HG03342 (cell line): ENCODE data around the gene LIMK2.
"Not testable (repeated sequence)": the region's sequence is repeated elsewhere in the genome, so short reads cannot be mapped to it uniquely, and the experiment has no call there.

Experiments used
- ATAC-seq: cut with Tn5 transposase; IDR thresholded peaks from one replicate; pipeline ENCODE4 v1.9.1; 2021; ENCODE audit warnings: mild to moderate bottlenecking, moderate library complexity; ENCODE audit not compliant: unreplicated experiment

LIMK2 gene

DNA sequence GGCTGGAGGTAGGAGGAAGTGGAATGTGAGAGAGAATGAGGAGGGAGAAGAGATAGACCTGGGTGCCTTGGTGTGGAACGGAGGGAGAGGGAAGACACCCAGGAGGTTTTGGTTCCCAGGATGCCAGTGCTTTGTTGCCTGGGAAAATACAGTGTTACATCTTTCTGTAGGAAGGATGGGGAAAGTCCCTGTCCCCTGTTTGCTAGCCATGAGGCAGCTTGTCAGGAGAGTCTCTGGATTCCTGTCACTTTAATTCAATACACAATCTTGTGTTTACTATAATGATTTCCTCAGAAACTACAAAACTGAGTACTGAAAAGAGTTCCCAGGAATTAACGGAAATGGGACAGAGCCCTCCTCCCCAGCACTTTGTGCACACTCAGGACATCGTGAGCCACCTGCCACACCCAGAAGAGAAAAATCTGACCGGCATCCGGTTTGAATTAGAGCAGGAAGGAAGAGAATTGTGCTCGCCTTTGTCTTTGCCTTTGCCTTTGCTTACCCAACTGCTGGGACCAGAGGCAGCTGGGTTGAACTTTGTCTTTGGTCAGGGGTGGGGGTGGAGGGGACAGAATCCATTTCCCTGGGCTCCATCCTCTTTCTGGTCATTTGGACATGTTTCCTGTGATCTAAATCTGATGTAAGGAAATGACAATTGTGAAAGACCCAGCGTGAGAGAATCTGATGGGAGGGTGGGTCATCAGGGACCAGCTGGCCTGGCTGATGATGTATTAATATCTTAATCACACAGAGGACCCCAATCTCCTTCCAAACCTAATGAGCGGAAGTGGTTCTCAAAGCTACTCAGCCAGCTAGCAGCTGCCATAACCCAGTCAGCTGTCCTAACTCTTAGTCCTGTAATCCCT is 1.3 kb upstream of the LIMK2 start:
- ATAC-seq: no peak

DNA sequence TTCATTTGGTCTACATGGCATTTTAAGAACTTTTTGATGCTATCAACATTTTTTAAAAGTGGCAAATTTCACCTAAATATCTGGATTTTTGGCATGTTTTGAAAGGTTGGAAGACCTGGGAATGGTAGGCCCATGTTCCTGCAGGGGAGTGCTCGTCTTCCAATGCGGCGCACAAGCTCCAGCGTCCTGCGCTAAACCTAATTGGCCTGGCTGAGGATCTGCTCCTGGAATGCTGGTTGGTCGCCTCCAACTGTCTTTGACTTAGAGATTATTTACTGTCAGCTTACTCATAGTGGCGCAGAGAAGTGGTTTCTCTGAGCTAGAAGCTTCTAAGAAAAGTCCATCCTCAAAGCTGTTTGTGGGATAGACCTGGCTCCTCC is 626 bp upstream of the LIMK2 start:
- no peak for ATAC-seq

GRCh38 chr22:31212783-31213629 is 908 bp downstream of the LIMK2 start:
- no peak for ATAC-seq

DNA sequence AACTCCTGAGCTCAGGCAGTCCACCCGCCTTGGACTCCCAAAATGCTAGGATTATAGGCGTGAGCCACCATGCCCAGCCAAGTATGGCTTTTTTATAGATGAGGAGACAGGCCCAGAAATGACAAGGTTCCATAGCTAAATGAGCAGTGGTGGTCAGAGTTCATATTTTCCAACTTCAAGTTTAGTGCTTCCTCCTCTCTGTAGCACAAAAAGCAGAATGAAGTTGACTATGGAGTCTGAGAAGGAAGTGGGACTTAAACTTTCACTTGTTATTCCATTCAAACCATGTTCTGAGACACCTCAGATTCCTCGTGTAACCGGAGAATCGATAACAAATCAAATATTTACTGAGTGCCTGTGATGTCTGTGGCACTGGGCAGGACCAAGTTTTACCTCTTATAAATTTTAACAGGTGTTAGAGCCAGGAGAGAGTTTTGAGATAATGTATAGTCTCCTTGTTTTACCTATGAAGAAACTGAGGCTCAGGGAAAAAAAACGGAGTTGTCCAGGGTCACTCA is 3.0 kb downstream of the LIMK2 start:
- ATAC-seq: no peak

DNA sequence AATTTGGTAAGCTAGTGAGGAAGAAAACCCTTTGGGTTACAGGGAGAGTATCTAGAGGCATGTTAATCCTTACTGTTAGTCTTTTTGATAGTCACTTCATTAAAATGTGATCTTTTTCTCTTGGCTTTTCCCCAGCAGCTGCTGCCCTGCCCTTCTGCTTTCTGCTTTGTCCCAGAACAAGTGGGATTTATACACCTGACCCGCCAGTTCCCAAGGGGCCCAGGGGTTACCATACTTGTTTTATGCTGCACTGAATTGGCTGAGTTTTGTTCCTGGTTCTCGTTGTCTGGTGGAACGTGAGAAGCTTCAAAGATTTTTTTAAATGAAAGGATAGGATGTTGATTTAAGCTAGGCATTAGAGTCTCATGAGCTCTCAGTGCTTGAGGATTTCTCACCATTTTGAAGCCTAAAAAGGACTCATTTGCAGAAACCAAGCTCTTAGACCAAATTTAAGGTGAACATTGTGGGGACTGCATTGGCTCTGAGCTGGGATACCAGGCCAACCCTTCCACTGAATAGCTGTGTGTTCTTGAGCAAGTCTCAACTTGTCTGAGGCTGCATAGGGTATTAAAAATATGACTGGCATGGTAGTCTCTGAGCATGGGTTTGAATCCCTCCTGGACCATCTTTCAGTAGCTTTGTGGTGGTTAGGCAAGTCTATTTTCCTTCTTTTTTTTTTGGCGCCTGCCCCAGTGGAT is 6.6 kb downstream of the LIMK2 start:
- ATAC-seq: no peak

- no peak for ATAC-seq
These were observed 9.0 kb downstream of the LIMK2 start for GRCh38 chr22:31221084-31221483.

DNA sequence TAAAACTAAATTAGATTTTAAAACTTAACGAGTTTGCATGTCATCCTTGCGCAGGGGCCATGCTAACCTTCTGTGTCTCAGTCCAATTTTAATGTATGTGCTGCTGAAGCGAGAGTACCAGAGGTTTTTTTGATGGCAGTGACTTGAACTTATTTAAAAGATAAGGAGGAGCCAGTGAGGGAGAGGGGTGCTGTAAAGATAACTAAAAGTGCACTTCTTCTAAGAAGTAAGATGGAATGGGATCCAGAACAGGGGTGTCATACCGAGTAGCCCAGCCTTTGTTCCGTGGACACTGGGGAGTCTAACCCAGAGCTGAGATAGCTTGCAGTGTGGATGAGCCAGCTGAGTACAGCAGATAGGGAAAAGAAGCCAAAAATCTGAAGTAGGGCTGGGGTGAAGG is 10.6 kb downstream of the LIMK2 start:
- ATAC-seq: no peak

- no peak for ATAC-seq
These were observed 11.7 kb downstream of the LIMK2 start for GRCh38 chr22:31223786-31224191.

DNA sequence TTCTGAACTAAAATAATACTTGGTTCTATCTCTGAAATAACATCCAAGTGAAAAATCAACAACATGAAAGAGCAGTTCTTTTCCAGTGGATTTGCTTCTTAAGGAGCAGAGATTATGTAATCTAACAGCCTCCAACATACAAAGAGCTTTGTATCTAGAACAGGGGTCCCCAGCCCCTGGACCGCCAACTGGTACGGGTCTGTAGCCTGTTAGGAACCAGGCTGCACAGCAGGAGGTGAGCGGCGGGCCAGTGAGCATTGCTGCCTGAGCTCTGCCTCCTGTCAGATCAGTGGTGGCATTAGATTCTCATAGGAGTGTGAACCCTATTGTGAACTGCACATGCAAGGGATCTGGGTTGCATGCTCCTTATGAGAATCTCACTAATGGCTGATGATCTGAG is 12.6 kb downstream of the LIMK2 start:
- ATAC-seq: not testable (repeated sequence)

- ATAC-seq: no peak
These were observed 15.1 kb downstream of the LIMK2 start for GRCh38 chr22:31227186-31227585.

GRCh38 chr22:31229402-31230079 is 17.4 kb downstream of the LIMK2 start:
- ATAC-seq: no peak

DNA sequence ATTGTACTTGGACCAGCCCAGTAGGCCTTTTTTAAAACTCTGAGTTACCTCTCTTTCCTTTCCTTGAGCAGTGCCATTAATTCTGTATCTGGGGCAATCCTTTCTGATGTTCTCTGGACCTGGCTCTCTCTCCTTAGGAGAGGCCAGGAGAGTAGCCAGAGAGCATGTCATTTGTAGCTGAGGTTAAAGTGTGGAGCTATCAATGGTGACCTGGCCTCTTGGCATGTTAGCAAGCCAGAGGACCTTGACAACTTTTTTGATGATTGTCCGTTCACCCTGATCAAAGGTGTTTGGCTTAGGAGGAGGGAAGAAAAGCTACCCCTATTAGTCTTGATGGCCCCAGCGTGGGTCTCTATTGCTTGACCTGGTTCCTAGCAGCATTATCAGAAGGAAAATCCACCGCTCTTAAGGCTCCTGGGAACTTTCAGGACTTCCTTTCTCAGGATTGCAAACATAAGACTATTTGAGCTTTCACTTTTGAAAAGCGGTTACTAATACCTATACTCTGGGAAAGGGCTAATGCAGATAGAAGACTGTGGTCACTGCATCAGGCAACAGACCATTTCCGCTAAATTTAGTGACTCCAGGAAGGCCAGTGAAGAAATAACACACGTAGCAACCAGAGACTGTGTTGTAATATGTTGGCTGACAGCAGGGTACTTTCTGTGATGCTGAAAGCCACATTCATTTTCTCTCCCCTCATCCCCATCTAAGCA is 18.2 kb downstream of the LIMK2 start:
- no peak for ATAC-seq

DNA sequence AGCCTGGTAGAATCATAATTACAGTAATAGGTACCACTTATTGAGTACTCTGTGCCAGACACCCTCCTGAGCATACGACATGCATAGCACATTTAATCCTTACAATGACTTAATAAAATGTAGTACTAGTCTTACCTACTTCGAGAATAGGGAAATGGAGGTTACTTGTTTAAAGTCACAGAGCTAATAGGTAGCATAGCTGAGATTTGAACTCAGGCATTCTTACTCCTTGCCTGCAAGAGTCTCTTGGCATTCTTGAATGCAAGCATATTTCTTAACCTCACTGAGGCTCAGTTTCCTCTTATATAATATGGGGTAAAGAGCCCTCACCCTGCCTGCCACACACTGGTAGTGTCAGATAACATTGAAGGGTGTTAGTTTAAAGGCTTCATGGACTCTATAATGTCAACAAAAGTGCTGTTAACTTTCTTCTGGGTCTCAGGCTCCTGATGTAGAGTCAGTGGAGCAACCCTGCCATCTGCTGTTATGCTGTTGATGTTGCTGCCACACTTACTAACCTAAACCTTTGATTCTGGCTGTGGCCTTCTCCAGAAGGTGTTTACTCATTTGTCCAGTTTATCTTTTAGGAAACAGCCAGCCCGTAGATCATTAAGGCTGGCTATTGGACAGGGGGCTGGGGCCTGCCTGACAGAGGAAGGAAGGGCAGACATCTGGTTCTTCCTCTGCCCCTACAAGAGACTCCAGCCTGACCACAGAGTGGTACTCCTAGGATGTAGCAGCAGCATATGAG is 18.9 kb downstream of the LIMK2 start:
- no peak for ATAC-seq

- no peak for ATAC-seq
These were observed 20.9 kb downstream of the LIMK2 start for GRCh38 chr22:31233001-31233400.

DNA sequence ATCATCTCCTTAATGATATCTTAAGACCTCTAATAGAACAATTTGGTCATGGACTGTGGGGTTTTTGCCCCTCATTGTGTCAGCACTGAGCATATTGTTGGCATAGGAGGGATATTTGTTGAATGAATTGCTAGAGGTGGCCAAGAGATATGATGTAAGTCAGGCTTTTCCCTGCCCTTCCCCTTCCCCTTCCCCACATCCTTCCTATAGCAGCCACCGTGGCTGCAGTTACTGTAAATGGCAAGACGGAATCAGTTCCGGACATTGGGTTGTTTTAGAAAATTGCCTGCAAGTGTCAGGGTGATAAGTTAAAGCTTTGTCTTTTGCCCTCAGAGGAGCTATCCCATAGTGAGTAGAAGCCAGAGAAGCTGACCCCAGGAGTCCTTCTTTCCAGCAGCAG is 23.0 kb downstream of the LIMK2 start:
- ATAC-seq: no peak

DNA sequence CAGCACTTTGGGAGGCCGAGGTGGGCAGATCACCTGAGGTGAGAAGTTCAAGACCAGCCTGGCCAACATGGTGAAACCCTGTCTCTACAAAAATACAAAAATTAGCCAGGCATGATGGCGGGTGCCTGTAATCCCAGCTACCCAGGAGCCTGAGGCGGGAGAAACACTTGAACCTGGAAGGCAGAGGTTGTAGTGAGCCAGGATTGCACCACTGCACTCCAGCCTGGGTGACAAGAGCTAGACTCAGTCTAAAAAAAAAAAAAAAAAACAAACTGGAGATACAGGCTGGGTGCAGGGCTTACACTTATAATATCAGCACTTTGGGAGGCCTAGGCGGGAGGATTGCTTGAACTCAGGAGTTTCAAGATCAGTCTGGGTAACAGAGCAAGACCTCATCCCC is 23.9 kb downstream of the LIMK2 start:
- ATAC-seq: not testable (repeated sequence)

- ATAC-seq: no peak
These were observed 26.0 kb downstream of the LIMK2 start for GRCh38 chr22:31238057-31238456.

DNA sequence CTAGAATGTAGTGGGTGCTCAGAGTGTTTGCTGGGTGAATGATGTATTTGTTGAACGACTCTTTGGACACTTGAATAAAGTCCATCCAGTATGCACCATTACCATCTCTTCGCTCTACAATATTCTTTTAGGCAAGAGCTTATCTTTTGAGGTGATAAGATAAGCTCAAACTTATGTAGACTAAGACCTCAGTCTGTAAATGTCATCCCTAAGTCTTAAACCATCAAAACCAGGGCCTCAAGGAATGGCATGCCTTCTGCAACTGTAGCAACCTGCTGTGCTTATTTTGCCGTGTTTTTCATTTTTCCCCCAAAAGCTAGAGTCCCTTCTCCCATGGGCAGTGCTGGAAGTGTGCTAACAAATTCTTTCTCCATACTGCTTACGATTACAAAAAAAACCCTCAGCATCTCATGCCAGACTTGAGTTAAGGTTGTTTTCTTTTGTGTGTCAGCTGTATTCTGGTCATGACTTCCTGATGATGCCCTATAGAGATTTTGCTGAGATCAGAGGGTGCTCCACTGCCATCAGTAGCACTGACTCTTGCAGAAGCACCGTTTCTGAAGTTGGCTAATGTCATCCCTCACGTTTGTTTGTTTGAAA is 27.8 kb downstream of the LIMK2 start:
- ATAC-seq: no peak

DNA sequence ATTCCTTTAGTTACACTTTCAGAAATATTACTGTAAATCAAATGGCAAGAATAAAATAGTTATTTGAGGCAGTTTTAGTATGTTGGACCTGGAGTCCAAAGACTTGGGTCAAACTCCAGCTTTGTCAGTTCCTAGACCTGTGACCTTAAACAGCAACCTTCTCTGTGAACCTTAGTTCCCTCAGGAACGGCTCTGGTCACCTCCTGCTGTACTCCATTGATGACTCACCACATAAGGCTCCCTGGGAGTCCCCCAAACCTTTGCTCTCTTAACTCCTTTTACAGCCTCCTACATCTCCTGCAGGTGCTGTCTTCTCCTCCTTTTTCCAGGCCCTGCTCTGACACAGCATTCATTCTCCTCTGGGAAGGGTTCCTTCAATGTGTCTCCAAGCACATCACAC is 29.1 kb downstream of the LIMK2 start:
- ATAC-seq: no peak
